ENCODE data around the gene FTH1. TPM values are rescaled to one million over a fixed set of nuclear protein-coding genes. Genes with fewer than 3 reads are reported as not detected.
"Not testable (repeated sequence)": the region's sequence is repeated elsewhere in the genome, so short reads cannot be mapped to it uniquely, and the experiment has no call there.

Gene FTH1
- polyA plus RNA-seq, 1 of the 3 experiments (the other 2 are of a cell fraction): 1,229 TPM

GRCh38 chr11:62002283-62002682 lies 34.8 kb upstream of the FTH1 start:
- H3K9me3 ChIP-seq; H4K20me1 ChIP-seq (ENCODE audit: insufficient read depth); DNase-seq; H3K27me3 ChIP-seq (ENCODE audit: insufficient read depth); H3F3A ChIP-seq (replicated peaks; ENCODE audit: insufficient read depth); H3K4me3 ChIP-seq (ENCODE audit: low read depth in 2 of 2, low read length in 1 of 2); H3K4me1 ChIP-seq (ENCODE audit: control insufficient read depth in 1 of 2, insufficient read depth in 2 of 2, low read depth in 1 of 2, low read length in 1 of 2); H3K36me3 ChIP-seq (replicated peaks in 1 of 2; ENCODE audit: control insufficient read depth in 1 of 2, insufficient read depth in 2 of 2, low read length in 1 of 2); H3K9me2 ChIP-seq; H2AFZ ChIP-seq (ENCODE audit: low read depth); H3K9ac ChIP-seq; H3K79me2 ChIP-seq (ENCODE audit: insufficient read depth); POLR2A ChIA-PET; H3K4me2 ChIP-seq; H3K27ac ChIP-seq (ENCODE audit: low read depth in 2 of 2, low read length in 1 of 2): not testable (repeated sequence)
- CTCF ChIA-PET: interaction anchor here (1.5 kb wide), 1 partner anchor 80 kb away, joined by 5 read pairs; no protein-coding TSS in a partner anchor
- WGBS (ENCODE audit: low lambda C conversion rate): 84% methylated on average over 8 of the region's 8 CpGs

- POLR2A ChIA-PET: interaction anchor here (1.2 kb wide), 1 partner anchor 34 kb away, joined by 3 read pairs; the partner anchor contains the start of gene FTH1
- DNase-seq: no peak
- H3K4me2 ChIP-seq: no peak overlapping the region
These were observed 34.2 kb upstream of the FTH1 start for GRCh38 chr11:62001450-62002191.

More at GRCh38 chr11:62001450-62002191, 34.2 kb upstream of the FTH1 start:
- 57% methylated on average over 12 of the region's 12 CpGs for WGBS (ENCODE audit: low lambda C conversion rate)
- CTCF ChIA-PET: interaction anchor here (1.5 kb wide), 1 partner anchor 80 kb away, joined by 5 read pairs; no protein-coding TSS in a partner anchor
- no peaks in the 10 kb centered on the region for H3K9me2 ChIP-seq
- no peaks in the 10 kb centered on the region; a peak in 1 of 4 replicates for H3K4me1 ChIP-seq (ENCODE audit: control insufficient read depth in 1 of 2, insufficient read depth in 2 of 2, low read depth in 1 of 2, low read length in 1 of 2)
- no peak overlapping the region for H3K9ac ChIP-seq
- no peaks in the 10 kb centered on the region for H3K9me3 ChIP-seq
- no peak overlapping the region for H3K4me3 ChIP-seq (ENCODE audit: low read depth in 2 of 2, low read length in 1 of 2)
- no peaks in the 10 kb centered on the region for H3K36me3 ChIP-seq (replicated peaks in 1 of 2; ENCODE audit: control insufficient read depth in 1 of 2, insufficient read depth in 2 of 2, low read length in 1 of 2)
- no peaks in the 10 kb centered on the region for H3K27me3 ChIP-seq (ENCODE audit: insufficient read depth)
- no peaks in the 10 kb centered on the region for H3F3A ChIP-seq (replicated peaks; ENCODE audit: insufficient read depth)
- H3K79me2 ChIP-seq (ENCODE audit: insufficient read depth): no peaks in the 10 kb centered on the region
- H2AFZ ChIP-seq (ENCODE audit: low read depth): no peak overlapping the region
- no peaks in the 10 kb centered on the region for H4K20me1 ChIP-seq (ENCODE audit: insufficient read depth)
- H3K27ac ChIP-seq (ENCODE audit: low read depth in 2 of 2, low read length in 1 of 2): no peak overlapping the region
- TF ChIP-seq TEAD4 (IDR thresholded peaks at IDR 0.05; ENCODE audit: borderline replicate concordance, insufficient read depth): no peak
- TF ChIP-seq MEF2A (IDR thresholded peaks at IDR 0.05; ENCODE audit: borderline replicate concordance, low read depth): no peak
- no peak for TF ChIP-seq TAF1 (IDR thresholded peaks at IDR 0.05; ENCODE audit: borderline replicate concordance, low read depth, low read length)
- TF ChIP-seq NFIC (IDR thresholded peaks at IDR 0.05; ENCODE audit: borderline replicate concordance): no peak
- TF ChIP-seq RXRA (IDR thresholded peaks at IDR 0.05; ENCODE audit: borderline replicate concordance, low read depth): no peak
- TF ChIP-seq ELF1 (IDR thresholded peaks at IDR 0.05): no peak
- no peak for TF ChIP-seq SIN3A (IDR thresholded peaks at IDR 0.05; ENCODE audit: borderline replicate concordance, low read depth, low read length)
- TF ChIP-seq YY1 (IDR thresholded peaks at IDR 0.05; ENCODE audit: low read depth): no peak
- TF ChIP-seq USF1 (IDR thresholded peaks at IDR 0.05; ENCODE audit: borderline replicate concordance, low read depth): no peak
- no peak for TF ChIP-seq MXI1 (IDR thresholded peaks at IDR 0.05; ENCODE audit: low read depth, low read length)
- TF ChIP-seq PBX3 (IDR thresholded peaks at IDR 0.05): no peak
- no peak for TF ChIP-seq ZBTB33 (IDR thresholded peaks at IDR 0.05; ENCODE audit: borderline replicate concordance, low read depth)
- TF ChIP-seq IRF3 (IDR thresholded peaks at IDR 0.05; ENCODE audit: low read depth, low read length): no peak
